B cell (primary cell): ENCODE data around the gene SOX8. TPM values are rescaled to one million over a fixed set of nuclear protein-coding genes. Genes with fewer than 3 reads are reported as not detected.

Experiments used
- ATAC-seq: fragments of 200-7000 bp; cut with Tn5 transposase; one replicate; pipeline ENCODE4 v1.10.0; 2021; ENCODE audit warnings: low read depth, mild to moderate bottlenecking, moderate number of reproducible peaks, moderate library complexity
- CTCF ChIA-PET: fragments of 350-600 bp; sonication (Branson Sonifier 250); formaldehyde crosslinking; loops from one replicate; lab custom pipeline; 2021; ENCODE audit warnings: antibody characterized with exemption, inconsistent platforms; lab: Charles Lee
- POLR2A ChIA-PET: fragments of 350-600 bp; sonication (Branson Sonifier 250); formaldehyde crosslinking; loops from one replicate; lab custom pipeline; 2021; ENCODE audit warnings: antibody characterized with exemption; lab: Charles Lee
- DNase-seq: peaks from one replicate; pipeline ENCODE4 v3.0.0; 2013
- H2AFZ ChIP-seq: 2 replicates; pipeline ENCODE4 v1.6.1; 2012; ENCODE audit warnings: mild to moderate bottlenecking, low read depth, low read length; ENCODE audit not compliant: insufficient read depth, poor library complexity, severe bottlenecking
- H3K27ac ChIP-seq, 2 donors: 1 replicate in 1 of 2; 2 replicates in 1 of 2; pipeline ENCODE4 v1.5.1; 2012 to 2013; ENCODE audit warnings: low read length in 2 of 2, mild to moderate bottlenecking in 2 of 2, moderate library complexity in 1 of 2
- H3K27me3 ChIP-seq, 4 experiments: fragments of 200-600 bp in 1 of 4; sonication (generic) in 1 of 4; replicated peaks in 1 of 4; 1 replicate in 2 of 4; 2 replicates in 2 of 4; pipeline versions ENCODE4 v1.6.1 to v1.7.0; 2013 to 2016; ENCODE audit warnings: low read length in 3 of 4, mild to moderate bottlenecking in 2 of 4, mixed read lengths in 1 of 4, moderate library complexity in 1 of 4; ENCODE audit not compliant: insufficient read depth in 4 of 4, control insufficient read depth in 3 of 4; ENCODE audit errors: control extremely low read depth in 1 of 4
- H3K36me3 ChIP-seq, 2 experiments: replicated peaks in 1 of 2; 1 replicate in 1 of 2; 2 replicates in 1 of 2; pipeline versions ENCODE4 v1.6.1 to v1.7.1; 2013; ENCODE audit warnings: low read length in 1 of 2; ENCODE audit not compliant: insufficient read depth in 2 of 2, control insufficient read depth in 1 of 2; ENCODE audit errors: control extremely low read depth in 1 of 2, extremely low read depth in 1 of 2
- H3K4me1 ChIP-seq, 2 donors: fragments of 200-600 bp in 1 of 2; sonication (generic) in 1 of 2; 1 replicate in 1 of 2; 2 replicates in 1 of 2; pipeline versions ENCODE4 v1.5.1 to v1.6.1; 2013 to 2017; ENCODE audit warnings: low read length in 2 of 2; ENCODE audit not compliant: control insufficient read depth in 2 of 2, insufficient read depth in 2 of 2
- H3K4me2 ChIP-seq: replicated peaks from 2 replicates; pipeline ENCODE3; 2012; ENCODE audit warnings: mild to moderate bottlenecking, low read depth, low read length; ENCODE audit not compliant: poor library complexity, severe bottlenecking
- H3K4me3 ChIP-seq, 5 experiments: fragments of 200-600 bp in 1 of 5; sonication (generic) in 1 of 5; 1 replicate in 3 of 5; 2 replicates in 2 of 5; pipeline versions ENCODE4 v1.5.1 to v1.7.0; 2011 to 2016; ENCODE audit warnings: low read length in 4 of 5, mild to moderate bottlenecking in 4 of 5, low read depth in 2 of 5, control low read depth in 1 of 5, moderate library complexity in 1 of 5; ENCODE audit not compliant: insufficient read depth in 1 of 5; ENCODE audit errors: control extremely low read depth in 1 of 5, extremely low read depth in 1 of 5
- H3K79me2 ChIP-seq: fragments of 200-600 bp; sonication (generic); one replicate; pipeline ENCODE4 v1.6.0; 2016; ENCODE audit warnings: low read length; ENCODE audit not compliant: control insufficient read depth, insufficient read depth
- H3K9ac ChIP-seq: fragments of 200-600 bp; sonication (generic); 2 replicates; pipeline ENCODE4 v1.6.1; 2017; ENCODE audit warnings: mild to moderate bottlenecking, low read length, moderate library complexity
- H3K9me3 ChIP-seq, 3 donors: one replicate each; pipeline versions ENCODE4 v1.6.1 to v1.7.1; 2013; ENCODE audit warnings: low read length in 2 of 3; ENCODE audit not compliant: control insufficient read depth in 2 of 3, insufficient read depth in 1 of 3; ENCODE audit errors: control extremely low read depth in 1 of 3
- H4K20me1 ChIP-seq: 2 replicates; pipeline ENCODE4 v1.6.0; 2012; ENCODE audit warnings: mild to moderate bottlenecking, low read length; ENCODE audit not compliant: insufficient read depth, control insufficient read depth, poor library complexity, severe bottlenecking
- H3K27ac Mint-ChIP-seq: one replicate; pipeline ENCODE4 v1.8.0; 2021; ENCODE audit warnings: mixed read lengths
- H3K27me3 Mint-ChIP-seq: one replicate; pipeline ENCODE4 v1.8.0; 2021; ENCODE audit warnings: mixed read lengths
- H3K4me1 Mint-ChIP-seq: one replicate; pipeline ENCODE4 v1.8.0; 2021; ENCODE audit warnings: mixed read lengths
- H3K4me3 Mint-ChIP-seq: one replicate; pipeline ENCODE4 v1.8.0; 2021; ENCODE audit warnings: mixed read lengths
- H3K9me3 Mint-ChIP-seq: one replicate; pipeline ENCODE4 v1.8.0; 2022; ENCODE audit warnings: mixed read lengths; ENCODE audit not compliant: insufficient read depth
- EZH2 ChIP-seq: IDR thresholded peaks from 2 replicates; pipeline ENCODE4 v1.6.1; 2012; ENCODE audit warnings: borderline replicate concordance, low read depth, mild to moderate bottlenecking, moderate library complexity, low read length; ENCODE audit not compliant: insufficient read depth, poor library complexity, severe bottlenecking
- WGBS: methylation state at CpG from one replicate; pipeline ENCODE4 v1.1.5; 2013; ENCODE audit warnings: missing lambda C conversion rate; ENCODE audit not compliant: insufficient coverage; 5-methylcytosine and 5-hydroxymethylcytosine counted together
- intact Hi-C: fragments of 100-400 bp; cut with micrococcal nuclease; formaldehyde crosslinking; loops from one replicate; pipeline ENCODE4 v1.10.0; 2022
- polyA plus RNA-seq: library from polyadenylated mRNA; depleted of rRNA; stranded (reverse); fragments of >200 nt; gene quantifications from 2 replicates; pipeline ENCODE4 v1.2.3, GENCODE V29; 2012
- total RNA-seq, 2 donors: library from RNA; stranded (reverse); fragments of 120-200 nt in 1 of 2; gene quantifications; 1 replicate in 1 of 2; 2 replicates in 1 of 2; pipeline versions ENCODE4 v1.2.3 to v1.2.4, GENCODE V29; 2013 to 2022
- TF ChIP-seq, protein P1 (sequence below): fragments of 200-600 bp; IDR thresholded peaks from one replicate; pipeline ENCODE4 v1.8.0; 2022; ENCODE audit warnings: antibody characterized with exemption, mild to moderate bottlenecking

Gene SOX8
- total and polyA plus RNA-seq, 2 donors (not counting 1 experiment from before 2014, with no cell fraction given), result 0.03 to 1.2 TPM

DNA sequence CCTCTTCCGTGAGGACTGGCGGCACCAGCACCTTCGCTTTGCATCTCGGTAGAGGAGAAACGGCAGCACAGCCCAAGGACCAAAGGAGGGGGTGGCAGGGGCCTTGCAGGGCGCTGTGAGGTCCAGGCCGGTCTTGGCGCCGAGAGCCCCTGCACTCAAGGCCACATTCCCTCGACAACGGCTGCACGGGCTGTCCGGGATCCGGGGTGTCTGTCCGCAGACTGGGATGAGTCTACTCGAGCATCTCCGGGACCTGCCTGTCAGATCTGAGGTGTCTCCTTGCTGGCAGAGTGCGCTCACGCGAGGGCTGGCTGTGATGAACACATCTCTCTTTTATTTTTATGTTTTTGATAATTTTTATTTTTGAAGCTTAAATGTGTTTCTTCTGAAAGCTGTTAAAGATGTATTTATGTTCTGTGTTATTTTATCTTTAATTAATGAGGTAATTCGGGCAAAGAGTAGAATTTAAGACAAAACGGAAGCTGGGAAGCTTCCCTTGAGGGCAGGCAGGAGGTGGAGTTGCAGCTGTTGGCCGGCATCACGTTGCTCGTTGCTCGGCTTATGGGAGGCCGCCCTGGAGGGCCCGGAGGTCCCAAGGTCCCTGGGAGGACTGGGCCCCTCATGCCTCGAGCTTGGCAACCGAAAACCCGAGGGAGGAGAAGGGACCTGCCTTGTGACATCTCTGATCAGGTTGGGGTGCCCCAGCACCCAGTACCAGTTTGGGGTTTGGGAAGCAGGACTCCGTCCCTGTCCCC lies 4.3 kb downstream of the SOX8 start:
- no peaks in the 10 kb centered on the region for H3K9me3 Mint-ChIP-seq
- H3K9me3 ChIP-seq, result peaks cover 0 to 3% (median 0%) of the 10 kb centered on the region in 3 donors
- POLR2A ChIA-PET, result interaction anchor here (0.6 kb wide), 1 partner anchor 54 kb away, joined by 5 read pairs; no protein-coding TSS in a partner anchor
- no peaks in the 10 kb centered on the region for H3K27me3 Mint-ChIP-seq
- H3K27ac ChIP-seq, result no peak overlapping the region
- H3K4me2 ChIP-seq, result no peak overlapping the region
- H3K36me3 ChIP-seq, result no peaks in the 10 kb centered on the region
- no peak overlapping the region for H3K4me3 Mint-ChIP-seq
- no peaks in the 10 kb centered on the region for H4K20me1 ChIP-seq
- DNase-seq (no peak), ATAC-seq (no peak)
- no peak overlapping the region for H3K27ac Mint-ChIP-seq
- H2AFZ ChIP-seq, result no peak overlapping the region
- H3K27me3 ChIP-seq, result peaks cover 0 to 31% (median 9%) of the 10 kb centered on the region in 4 experiments
- H3K79me2 ChIP-seq, result no peaks in the 10 kb centered on the region
- intact Hi-C loops, result no loop called here
- no peak overlapping the region for H3K9ac ChIP-seq
- no peak overlapping the region for H3K4me3 ChIP-seq
- TF ChIP-seq, protein P1, sequence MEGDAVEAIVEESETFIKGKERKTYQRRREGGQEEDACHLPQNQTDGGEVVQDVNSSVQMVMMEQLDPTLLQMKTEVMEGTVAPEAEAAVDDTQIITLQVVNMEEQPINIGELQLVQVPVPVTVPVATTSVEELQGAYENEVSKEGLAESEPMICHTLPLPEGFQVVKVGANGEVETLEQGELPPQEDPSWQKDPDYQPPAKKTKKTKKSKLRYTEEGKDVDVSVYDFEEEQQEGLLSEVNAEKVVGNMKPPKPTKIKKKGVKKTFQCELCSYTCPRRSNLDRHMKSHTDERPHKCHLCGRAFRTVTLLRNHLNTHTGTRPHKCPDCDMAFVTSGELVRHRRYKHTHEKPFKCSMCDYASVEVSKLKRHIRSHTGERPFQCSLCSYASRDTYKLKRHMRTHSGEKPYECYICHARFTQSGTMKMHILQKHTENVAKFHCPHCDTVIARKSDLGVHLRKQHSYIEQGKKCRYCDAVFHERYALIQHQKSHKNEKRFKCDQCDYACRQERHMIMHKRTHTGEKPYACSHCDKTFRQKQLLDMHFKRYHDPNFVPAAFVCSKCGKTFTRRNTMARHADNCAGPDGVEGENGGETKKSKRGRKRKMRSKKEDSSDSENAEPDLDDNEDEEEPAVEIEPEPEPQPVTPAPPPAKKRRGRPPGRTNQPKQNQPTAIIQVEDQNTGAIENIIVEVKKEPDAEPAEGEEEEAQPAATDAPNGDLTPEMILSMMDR, result no peak
- no peak for TF ChIP-seq EZH2
- no peaks in the 10 kb centered on the region for H3K4me1 Mint-ChIP-seq
- H3K4me1 ChIP-seq, result peaks cover 5 to 8% of the 10 kb centered on the region in 2 donors
- WGBS, result 93% methylated on average over 27 of the region's 32 CpGs
- CTCF ChIA-PET, result interaction anchor here (0.6 kb wide), 1 partner anchor 107 kb away, joined by 3 read pairs; no protein-coding TSS in a partner anchor

- WGBS, result 88% methylated on average over 6 of the region's 8 CpGs
- Histone ChIP-seq H3K4me1 (peaks cover 5 to 8% of the 10 kb centered on the region in 2 donors), H3K9ac (no peak overlapping the region), H3K79me2 (no peaks in the 10 kb centered on the region), H4K20me1 (no peaks in the 10 kb centered on the region), H3K4me2 (no peak overlapping the region), H3K9me3 (peaks cover 0 to 3% (median 0%) of the 10 kb centered on the region in 3 donors), H3K36me3 (no peaks in the 10 kb centered on the region), H2AFZ (no peak overlapping the region), H3K27me3 (peaks cover 0 to 27% (median 8%) of the 10 kb centered on the region in 4 experiments), H3K27ac (no peak overlapping the region), H3K4me3 (no peak overlapping the region)
- intact Hi-C loops, result no loop called here
- ChIA-PET CTCF (interaction anchor here (0.6 kb wide), 1 partner anchor 107 kb away, joined by 3 read pairs; no protein-coding TSS in a partner anchor), POLR2A (interaction anchor here (0.6 kb wide), 1 partner anchor 53 kb away, joined by 5 read pairs; no protein-coding TSS in a partner anchor)
- no peaks in the 10 kb centered on the region for H3K9me3 Mint-ChIP-seq
- no peak overlapping the region for H3K4me3 Mint-ChIP-seq
- no peaks in the 10 kb centered on the region for H3K4me1 Mint-ChIP-seq
- H3K27me3 Mint-ChIP-seq, result no peaks in the 10 kb centered on the region
- no peak overlapping the region for H3K27ac Mint-ChIP-seq
- DNase-seq (no peak), ATAC-seq (no peak)
- TF ChIP-seq EZH2, result no peak
- TF ChIP-seq, protein P1, result no peak
Measured at GRCh38 chr16:986411-986810, 4.8 kb downstream of the SOX8 start.
